ENCODE data around the gene RGS7. TPM values are rescaled to one million over a fixed set of nuclear protein-coding genes. Genes with fewer than 3 reads are reported as not detected.

The RGS7 gene
- total and polyA plus RNA-seq, 2 of the 8 experiments (the other 6 are each of a cell fraction or from before 2014, with no cell fraction given): 1.6 to 3.0 TPM

DNA sequence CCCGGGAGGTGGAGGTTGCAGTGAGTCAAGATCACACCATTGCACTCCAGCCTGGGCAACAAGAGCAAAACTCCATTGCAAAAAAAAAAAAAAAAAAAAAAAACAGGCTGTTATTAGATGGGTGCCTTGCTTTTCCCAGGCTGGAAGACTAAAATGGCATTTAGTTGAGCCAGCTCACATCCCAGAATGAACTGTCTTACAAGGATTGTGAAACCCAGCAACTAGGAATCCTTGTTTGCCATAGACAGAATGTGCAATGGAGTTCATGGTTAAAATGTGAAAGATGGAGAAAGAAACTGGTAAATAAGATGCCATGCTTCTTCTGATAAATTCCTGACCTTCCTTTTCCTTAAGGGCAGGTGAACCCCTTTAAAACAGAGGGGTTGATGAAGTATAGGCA is 529.2 kb downstream of the RGS7 start:
- no peaks in the 10 kb centered on the region for H3K79me2 ChIP-seq (ENCODE audit: control insufficient read depth in 1 of 2, insufficient read depth in 2 of 2, low read length in 2 of 2)
- FAIRE-seq: no peak
- H4K5ac ChIP-seq (ENCODE audit: insufficient read length, low read depth, low read length): no peak overlapping the region
- no peaks in the 10 kb centered on the region for H3K36me3 ChIP-seq (ENCODE audit: control insufficient read depth in 2 of 4, insufficient read depth in 4 of 4, low read length in 3 of 4)
- no peaks in the 10 kb centered on the region for H3K27me3 ChIP-seq (replicated peaks in 1 of 4; ENCODE audit: control insufficient read depth in 3 of 4, extremely low read depth in 1 of 4, insufficient read depth in 3 of 4, low read length in 3 of 4)
- H4K91ac ChIP-seq (replicated peaks; ENCODE audit: insufficient read length, low read length): no peak overlapping the region
- no peak overlapping the region for H3K4ac ChIP-seq (replicated peaks; ENCODE audit: insufficient read length, low read depth, low read length)
- no peak overlapping the region for H3K14ac ChIP-seq (ENCODE audit: insufficient read length)
- H2BK5ac ChIP-seq (ENCODE audit: low read depth, low read length): no peak overlapping the region
- no peak overlapping the region for H3K9ac ChIP-seq (replicated peaks in 1 of 4; ENCODE audit: extremely low read depth in 1 of 4, low read depth in 3 of 4, low read length in 3 of 4)
- H3K27ac ChIP-seq (ENCODE audit: low read depth, low read length): no peak overlapping the region
- H3K4me2 ChIP-seq (ENCODE audit: insufficient read depth in 1 of 2, low read depth in 2 of 2, low read length in 2 of 2): no peak overlapping the region
- no peak overlapping the region for H3K4me3 ChIP-seq (ENCODE audit: extremely low read depth in 1 of 4, insufficient read depth in 2 of 4, low read depth in 3 of 4, low read length in 4 of 4)
- H3K23ac ChIP-seq (ENCODE audit: insufficient read length): no peak overlapping the region
- no peak overlapping the region for H3K18ac ChIP-seq (ENCODE audit: extremely low read depth, low read length)
- POLR2A ChIA-PET (ENCODE audit: partially characterized antibody): no interaction called here
- 90% methylated on average over 1 of the region's 1 CpG; no CpG with 5 or more reads in 1 of the 2 experiments for WGBS, 2 experiments (ENCODE audit: extremely low coverage in 1 of 2, insufficient coverage in 1 of 2, insufficient read length in 1 of 2, insufficient replicate concordance in 2 of 2, low coverage in 1 of 2, low lambda C conversion rate in 2 of 2, missing lambda C conversion rate in 1 of 2)
- no peaks in the 10 kb centered on the region for H4K20me1 ChIP-seq (replicated peaks in 1 of 2; ENCODE audit: control insufficient read depth in 1 of 2, insufficient read depth in 2 of 2, low read length in 2 of 2)
- H2BK120ac ChIP-seq (replicated peaks; ENCODE audit: low read depth, low read length): no peak overlapping the region
- no peaks in the 10 kb centered on the region for H3K9me3 ChIP-seq (ENCODE audit: insufficient read depth in 2 of 2, low read depth in 1 of 2, low read length in 1 of 2)
- no peak overlapping the region for H2AFZ ChIP-seq (ENCODE audit: low read length)
- no peak overlapping the region for H4K8ac ChIP-seq (ENCODE audit: extremely low read depth, insufficient read depth, low read length)
- DNase-seq (ENCODE audit: low read depth in 1 of 2, low spot score in 2 of 2): no peak
- H2BK15ac ChIP-seq (ENCODE audit: low read length): no peak overlapping the region
- CTCF ChIA-PET (ENCODE audit: partially characterized antibody): interaction anchor here (0.5 kb wide), 1 partner anchor 611 kb away, joined by 3 read pairs; no protein-coding TSS in a partner anchor
- no peak overlapping the region for H2AK5ac ChIP-seq (ENCODE audit: low read depth, low read length)
- H3K79me1 ChIP-seq (ENCODE audit: low read depth, low read length): no peaks in the 10 kb centered on the region
- H3K4me1 ChIP-seq (replicated peaks in 1 of 4; ENCODE audit: control insufficient read depth in 3 of 4, insufficient read depth in 4 of 4, low read length in 3 of 4): no peaks in the 10 kb centered on the region
- H2BK12ac ChIP-seq (ENCODE audit: low read depth, low read length): no peak overlapping the region
- H3K56ac ChIP-seq (replicated peaks; ENCODE audit: insufficient read length, low read depth, low read length): no peak overlapping the region
- no peak overlapping the region for H2BK20ac ChIP-seq (ENCODE audit: low read length)
- no peaks in the 10 kb centered on the region for H3K23me2 ChIP-seq (ENCODE audit: low read depth, low read length)
- TF ChIP-seq PHF8 (conservative IDR thresholded peaks at IDR 0.05; ENCODE audit: low read depth, low read length): no peak
